Activated naive CD8-positive, alpha-beta T cell (primary cell): ENCODE measurements around the gene SYT5.
A peak's percentile ranks its signal among the peaks of the same experiment; 100 is the strongest.
"Not testable (repeated sequence)": the region's sequence is repeated elsewhere in the genome, so short reads cannot be mapped to it uniquely, and the experiment has no call there.

Experiments
- H3K27ac Mint-ChIP-seq: one replicate; pipeline ENCODE4 v1.8.0; 2021; ENCODE audit warnings: mixed read lengths
- H3K27me3 Mint-ChIP-seq: one replicate; pipeline ENCODE4 v1.8.0; 2021; ENCODE audit warnings: mixed read lengths
- H3K36me3 Mint-ChIP-seq: one replicate; pipeline ENCODE4 v1.8.0; 2021; ENCODE audit warnings: mixed read lengths
- H3K4me1 Mint-ChIP-seq: one replicate; pipeline ENCODE4 v1.8.0; 2021; ENCODE audit warnings: low read depth, mixed read lengths
- H3K4me3 Mint-ChIP-seq: one replicate; pipeline ENCODE4 v1.8.0; 2021; ENCODE audit warnings: mild to moderate bottlenecking, mixed read lengths
- H3K9me3 Mint-ChIP-seq: one replicate; pipeline ENCODE4 v1.8.0; 2021; ENCODE audit warnings: low read depth, mixed read lengths

Gene SYT5

DNA sequence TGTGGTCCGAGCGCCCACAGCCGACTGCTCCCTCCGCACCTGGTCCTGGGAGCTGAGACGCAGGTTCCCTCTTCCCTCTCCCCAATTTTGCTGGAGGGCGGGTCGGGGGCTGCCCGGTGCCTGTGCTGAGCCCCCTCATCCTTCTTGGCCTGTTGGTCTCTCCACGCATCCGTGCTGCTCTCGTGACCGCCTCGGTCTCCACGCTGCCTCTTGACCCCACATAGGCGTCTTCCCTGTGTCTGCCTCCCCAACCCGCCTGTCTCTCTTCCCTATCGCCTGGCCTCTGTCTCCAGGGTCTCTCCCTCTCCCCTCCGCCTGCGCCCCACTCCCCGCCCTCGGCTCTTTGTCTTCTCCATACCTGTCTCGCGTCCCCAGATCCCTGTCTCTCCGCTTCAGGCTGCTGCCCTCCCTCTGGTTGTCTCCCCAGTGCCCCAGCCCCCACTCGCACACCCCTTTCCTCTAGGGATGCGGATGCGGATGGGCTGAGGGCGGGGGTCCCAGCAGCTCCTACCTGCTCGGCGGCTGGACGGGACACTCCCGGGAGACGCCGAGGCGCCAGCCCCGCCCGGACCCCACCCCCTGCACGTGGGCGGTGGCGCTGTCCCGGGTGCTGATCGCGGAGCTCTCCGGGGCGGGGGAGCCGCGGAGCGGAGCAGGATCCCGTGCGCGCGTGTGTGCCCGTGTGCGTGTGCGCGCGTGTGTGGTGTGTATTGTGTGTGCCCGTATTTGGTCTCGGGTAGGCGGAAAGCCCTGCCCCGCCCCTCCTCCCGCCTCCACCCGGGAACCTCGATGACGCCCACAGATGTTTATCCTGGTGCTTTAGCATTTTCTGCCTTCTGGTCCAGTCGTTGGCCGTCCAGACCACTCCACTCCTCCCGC is at the start of gene SYT5:
Gene SYT5 (minus strand): TSS at position 684 of the 879 bp plus-strand sequence. CDS start 1,248 bp downstream, outside the sequence.
- peaks cover 32% of the 10 kb centered on the region for H3K27me3 Mint-ChIP-seq
- H3K4me3 Mint-ChIP-seq: peak within 1 kb of the TSS; percentile 79
- H3K27ac Mint-ChIP-seq: no peak within 1 kb of the TSS
- H3K9me3 Mint-ChIP-seq: no peaks in the 10 kb centered on the region
- peaks cover 23% of the 10 kb centered on the region for H3K4me1 Mint-ChIP-seq
- no peaks in the 10 kb centered on the region for H3K36me3 Mint-ChIP-seq

DNA sequence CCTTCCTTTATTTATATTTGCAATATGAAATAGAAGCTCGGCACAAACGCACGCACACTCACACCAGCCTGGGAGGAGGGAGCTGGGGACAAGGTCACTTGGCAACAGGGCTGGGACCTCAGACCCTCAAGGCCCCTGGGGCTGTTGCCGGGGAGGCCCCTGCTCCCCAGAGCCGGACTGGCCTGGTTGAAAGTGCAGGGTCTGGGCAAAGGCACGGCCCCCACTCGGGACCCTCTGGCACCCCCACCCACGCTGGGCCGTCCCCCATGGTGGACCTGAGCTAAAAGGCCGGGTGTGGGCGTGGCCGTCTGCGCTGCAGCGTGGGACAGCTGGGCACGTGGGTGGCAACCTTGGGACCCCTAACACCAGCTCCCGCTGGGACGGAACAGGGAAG is 49.7 kb upstream of the SYT5 start:
- Mint-ChIP-seq H3K36me3 (peaks cover 2% of the 10 kb centered on the region), H3K9me3 (no peaks in the 10 kb centered on the region), H3K27ac (no peak overlapping the region), H3K27me3 (no peaks in the 10 kb centered on the region), H3K4me1 (peaks cover 2% of the 10 kb centered on the region), H3K4me3 (no peak overlapping the region)

DNA sequence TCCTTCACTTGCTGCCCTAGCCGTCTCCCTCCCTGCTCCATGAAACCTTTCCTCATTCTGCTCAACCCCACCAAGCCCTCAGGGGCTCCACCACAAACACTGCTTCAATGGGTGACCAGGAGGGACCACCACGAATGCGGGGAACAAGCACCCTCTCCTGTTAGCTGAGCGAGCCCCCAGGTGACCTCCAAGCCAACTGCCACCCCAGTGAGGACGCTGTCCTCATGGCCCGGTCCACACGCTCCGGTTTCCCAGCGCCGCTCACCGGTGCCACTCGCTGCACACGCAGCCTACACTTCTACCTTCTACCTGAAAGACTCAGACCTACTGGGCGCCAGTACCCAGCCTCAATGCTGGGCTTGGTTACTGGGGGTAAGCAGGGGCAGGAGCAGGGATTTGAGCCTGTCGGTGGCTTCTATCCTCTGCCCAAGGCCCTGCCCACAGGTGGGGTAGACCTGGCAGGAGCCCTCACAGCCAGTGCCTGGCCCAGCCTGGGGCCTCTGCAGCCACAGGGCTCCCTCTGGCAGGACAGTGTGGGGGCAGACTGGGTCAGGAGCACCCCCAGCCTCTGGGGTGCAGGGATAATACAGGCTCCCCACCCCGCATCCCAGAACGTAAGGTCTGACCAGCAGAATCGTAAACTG is 49.2 kb upstream of the SYT5 start:
- Mint-ChIP-seq H3K27me3 (no peaks in the 10 kb centered on the region), H3K4me3 (no peak overlapping the region), H3K9me3 (no peaks in the 10 kb centered on the region), H3K36me3 (peaks cover 2% of the 10 kb centered on the region), H3K27ac (no peak overlapping the region), H3K4me1 (peaks cover 2% of the 10 kb centered on the region)

GRCh38 chr19:55228403-55229031 is 48.4 kb upstream of the SYT5 start, which contains the start of gene TMEM86B:
TMEM86B (minus strand) TSS chr19:55228763; CDS start chr19:55228741, 22 bp downstream.
- H3K4me3 Mint-ChIP-seq: no peak within 1 kb of the TSS
- H3K36me3 Mint-ChIP-seq: peaks cover 2% of the 10 kb centered on the region
- H3K27ac Mint-ChIP-seq: no peak within 1 kb of the TSS
- H3K27me3 Mint-ChIP-seq: no peaks in the 10 kb centered on the region
- H3K9me3 Mint-ChIP-seq: no peaks in the 10 kb centered on the region
- peaks cover 2% of the 10 kb centered on the region for H3K4me1 Mint-ChIP-seq

DNA sequence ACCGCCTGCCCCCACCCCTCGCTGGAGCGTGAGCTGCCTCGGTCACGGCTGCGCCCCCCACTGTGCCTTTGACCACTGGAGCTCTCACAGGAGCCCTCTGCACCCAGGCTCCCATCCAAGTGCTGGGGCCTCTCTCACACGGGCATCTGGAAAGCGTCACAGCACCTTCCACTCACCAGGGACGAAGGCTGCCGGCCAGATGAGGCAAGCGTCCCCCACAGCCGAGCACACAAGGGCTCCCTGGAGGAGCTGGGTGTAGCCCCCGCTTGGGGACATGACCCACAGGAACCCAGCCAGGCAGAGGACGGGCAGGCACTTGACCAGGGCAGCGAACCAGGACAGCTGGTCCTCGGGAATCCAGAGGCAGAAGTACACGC is 47.9 kb upstream of the SYT5 start:
- Mint-ChIP-seq H3K36me3 (no peaks in the 10 kb centered on the region), H3K27ac (no peak overlapping the region), H3K4me1 (peaks cover 2% of the 10 kb centered on the region), H3K9me3 (no peaks in the 10 kb centered on the region), H3K27me3 (no peaks in the 10 kb centered on the region), H3K4me3 (no peak overlapping the region)

GRCh38 chr19:55227241-55228014 is 47.3 kb upstream of the SYT5 start:
- no peaks in the 10 kb centered on the region for H3K27me3 Mint-ChIP-seq
- no peaks in the 10 kb centered on the region for H3K36me3 Mint-ChIP-seq
- no peak overlapping the region for H3K4me3 Mint-ChIP-seq
- no peaks in the 10 kb centered on the region for H3K9me3 Mint-ChIP-seq
- no peak overlapping the region for H3K27ac Mint-ChIP-seq
- H3K4me1 Mint-ChIP-seq: peaks cover 2% of the 10 kb centered on the region

GRCh38 chr19:55226788-55227187 is 46.7 kb upstream of the SYT5 start:
- H3K27ac Mint-ChIP-seq: no peak overlapping the region
- no peaks in the 10 kb centered on the region for H3K36me3 Mint-ChIP-seq
- H3K4me3 Mint-ChIP-seq: no peak overlapping the region
- no peaks in the 10 kb centered on the region for H3K27me3 Mint-ChIP-seq
- H3K4me1 Mint-ChIP-seq: peaks cover 2% of the 10 kb centered on the region
- no peaks in the 10 kb centered on the region for H3K9me3 Mint-ChIP-seq

- Mint-ChIP-seq H3K36me3 (peaks cover 3% of the 10 kb centered on the region), H3K4me1 (peaks cover 2% of the 10 kb centered on the region), H3K4me3 (no peak overlapping the region), H3K27ac (no peak overlapping the region), H3K27me3 (no peaks in the 10 kb centered on the region), H3K9me3 (no peaks in the 10 kb centered on the region)
These were observed 46.2 kb upstream of the SYT5 start for GRCh38 chr19:55226273-55226672.

DNA sequence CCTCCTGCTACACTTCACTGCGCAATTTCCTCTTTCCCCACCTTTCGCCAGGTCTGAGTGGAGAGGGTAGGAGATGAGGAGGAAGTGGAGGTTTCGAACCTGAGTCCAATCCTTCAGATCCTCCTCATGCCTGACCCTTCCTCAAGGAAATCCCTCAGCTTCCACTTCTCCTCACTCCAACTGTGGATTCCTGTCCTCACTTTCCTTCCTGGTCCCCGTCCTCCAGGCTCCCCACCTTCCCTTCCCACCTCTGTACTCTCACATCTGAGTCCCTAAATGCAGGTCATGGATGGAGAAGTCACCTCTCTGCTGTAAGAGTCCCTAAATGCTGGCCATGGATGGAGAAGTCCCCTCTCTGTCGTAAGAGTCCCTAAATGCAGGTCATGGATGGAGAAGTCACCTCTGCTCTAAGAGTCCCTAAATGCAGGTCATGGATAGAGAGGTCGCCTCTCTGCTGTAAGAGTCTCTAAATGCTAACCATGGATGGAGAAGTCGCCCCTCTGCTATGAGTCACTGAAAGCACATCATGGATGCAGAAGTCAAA is 45.4 kb upstream of the SYT5 start:
- Mint-ChIP-seq H3K4me1 (peaks cover 2% of the 10 kb centered on the region), H3K9me3 (no peaks in the 10 kb centered on the region), H3K36me3 (peaks cover 3% of the 10 kb centered on the region), H3K27ac (peak overlapping the region; percentile 78), H3K27me3 (no peaks in the 10 kb centered on the region), H3K4me3 (no peak overlapping the region)

DNA sequence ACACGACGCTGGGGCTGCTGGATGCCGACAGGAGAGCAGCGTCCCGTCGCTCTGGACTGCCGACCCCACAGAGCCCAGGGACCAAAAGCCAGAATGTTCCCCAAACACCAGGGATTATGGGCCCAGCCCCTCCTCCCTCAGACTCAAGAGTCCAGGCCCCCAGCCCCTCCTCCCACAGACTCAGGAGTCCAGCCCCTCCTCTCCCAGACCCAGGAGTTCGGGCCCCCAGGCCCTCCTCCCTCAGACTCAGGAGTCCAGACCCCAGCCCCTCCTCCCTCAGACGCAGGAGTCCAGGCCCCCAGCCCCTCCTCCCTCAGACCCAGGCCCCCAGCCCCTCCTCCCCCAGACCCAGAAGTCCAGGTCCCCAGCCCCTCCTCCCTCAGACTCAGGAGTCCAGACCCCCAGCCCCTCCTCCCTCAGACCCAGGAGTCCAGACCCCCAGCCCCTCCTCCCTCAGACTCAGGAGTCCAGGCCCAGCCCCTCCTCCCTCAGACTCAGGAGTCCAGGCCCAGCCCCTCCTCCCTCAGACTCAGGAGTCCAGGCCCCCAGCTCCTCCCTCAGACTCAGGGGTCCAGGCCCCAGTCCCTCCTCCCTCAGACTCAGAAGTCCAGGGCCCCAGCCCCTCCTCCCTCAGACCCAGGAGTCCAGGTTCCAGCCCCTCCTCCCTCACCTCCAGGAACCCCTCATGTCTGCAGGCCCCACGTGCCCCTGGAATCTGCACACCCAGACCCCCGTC is 44.8 kb upstream of the SYT5 start:
- not testable (repeated sequence) for H3K4me1 Mint-ChIP-seq

DNA sequence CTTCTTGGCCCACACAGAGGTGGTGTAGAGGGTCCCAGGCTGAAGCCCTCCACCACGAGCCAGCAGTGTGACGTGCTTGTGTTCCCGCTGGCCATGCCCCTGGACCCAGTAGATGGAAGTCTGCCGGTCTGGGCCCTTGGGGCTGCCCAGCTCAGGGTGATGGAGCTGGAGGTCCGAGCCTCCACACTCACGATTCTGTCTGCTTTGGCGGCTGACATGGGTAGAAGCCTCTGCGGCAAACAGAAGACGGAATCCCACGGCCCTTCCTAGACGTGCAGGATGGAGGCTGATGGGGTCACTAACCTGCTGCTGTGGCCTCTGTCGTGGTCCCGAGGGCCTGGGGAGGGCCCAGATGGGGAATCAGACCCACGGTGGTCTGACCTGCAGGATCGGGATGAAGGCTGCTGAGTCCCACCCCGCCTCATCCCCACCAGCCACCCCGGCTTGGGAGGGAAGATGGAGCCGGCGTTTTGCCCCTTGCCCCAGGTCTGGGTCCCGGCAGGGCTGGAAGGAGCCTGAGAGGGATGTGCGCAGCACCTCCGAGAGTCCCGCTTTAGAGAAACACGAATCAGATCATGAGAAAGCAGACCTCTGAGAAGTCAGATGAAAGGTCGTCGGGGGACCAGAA is 44.1 kb upstream of the SYT5 start:
- H3K4me1 Mint-ChIP-seq: peaks cover 2% of the 10 kb centered on the region
- no peaks in the 10 kb centered on the region for H3K27me3 Mint-ChIP-seq
- no peak overlapping the region for H3K27ac Mint-ChIP-seq
- no peak overlapping the region for H3K4me3 Mint-ChIP-seq
- H3K9me3 Mint-ChIP-seq: no peaks in the 10 kb centered on the region
- peaks cover 6% of the 10 kb centered on the region for H3K36me3 Mint-ChIP-seq

More for the DNA sequence above, 44.8 kb upstream of the SYT5 start:
- H3K9me3 Mint-ChIP-seq, H3K36me3 Mint-ChIP-seq, H3K27me3 Mint-ChIP-seq, H3K4me3 Mint-ChIP-seq, H3K27ac Mint-ChIP-seq: not testable (repeated sequence)

DNA sequence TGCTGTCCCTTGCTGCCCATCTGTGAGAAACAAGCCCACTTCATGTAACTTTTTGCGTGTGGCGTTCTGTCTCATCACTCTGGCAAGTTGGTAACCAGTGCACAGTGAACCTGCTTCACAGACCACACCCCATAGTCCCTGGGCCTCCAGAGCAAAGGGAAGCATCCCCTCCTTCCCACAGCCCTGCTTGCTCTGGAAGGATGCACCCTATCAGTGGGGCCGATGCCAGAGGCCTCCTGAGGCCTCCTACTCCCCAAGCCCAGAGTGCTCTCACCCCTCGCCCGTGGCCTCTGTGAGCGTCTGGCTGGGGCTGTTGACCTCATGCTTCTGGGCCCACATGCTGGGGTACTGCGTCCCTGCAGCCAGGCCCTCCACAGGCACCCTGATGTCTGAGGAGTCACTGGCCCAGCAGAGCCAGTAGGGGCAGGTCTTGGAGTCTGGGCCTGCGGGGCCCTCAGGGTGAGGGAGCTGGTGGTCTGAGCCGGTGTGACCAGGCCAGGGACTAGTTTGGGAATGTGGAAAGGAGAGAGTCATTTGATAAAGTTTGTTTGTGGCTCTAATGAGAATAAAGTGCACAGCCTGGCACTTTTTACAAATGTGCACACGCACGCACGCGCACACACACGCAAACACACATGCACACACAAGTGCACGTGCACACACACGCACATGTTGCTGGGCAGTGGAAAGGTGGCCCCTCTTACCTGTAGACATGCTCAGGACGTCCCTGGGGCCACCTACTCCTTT is 43.4 kb upstream of the SYT5 start:
- H3K36me3 Mint-ChIP-seq: peaks cover 6% of the 10 kb centered on the region
- H3K27me3 Mint-ChIP-seq: no peaks in the 10 kb centered on the region
- no peaks in the 10 kb centered on the region for H3K9me3 Mint-ChIP-seq
- H3K27ac Mint-ChIP-seq: no peak overlapping the region
- H3K4me3 Mint-ChIP-seq: no peak overlapping the region
- peaks cover 2% of the 10 kb centered on the region for H3K4me1 Mint-ChIP-seq

- Mint-ChIP-seq H3K36me3 (peaks cover 6% of the 10 kb centered on the region), H3K27me3 (peaks cover 3% of the 10 kb centered on the region), H3K27ac (no peak overlapping the region), H3K4me1 (peaks cover 11% of the 10 kb centered on the region), H3K9me3 (no peaks in the 10 kb centered on the region), H3K4me3 (no peak overlapping the region)
These were observed 40.4 kb upstream of the SYT5 start for GRCh38 chr19:55220525-55220924.
